Calu3 (cell line): ENCODE data around the gene ZC3H7B. TPM values are rescaled to one million over a fixed set of nuclear protein-coding genes. Genes with fewer than 3 reads are reported as not detected.
A peak's percentile ranks its signal among the peaks of the same experiment; 100 is the strongest.

Experiments
- BruUV-seq: library from RNA; stranded (reverse); fragments of 400-500 nt; replicated peaks from 2 replicates; lab custom pipeline; 2021; lab: Mats Ljungman, UMichigan
- CTCF ChIA-PET: fragments of 300-600 bp; sonication (Branson Sonifier 250); formaldehyde crosslinking; loops from one replicate; lab custom pipeline; 2022; ENCODE audit warnings: antibody characterized with exemption; lab: Charles Lee
- DNase-seq: peaks from one replicate; pipeline ENCODE4 v3.0.0; 2022
- H3K27ac Mint-ChIP-seq: one replicate; pipeline ENCODE4 v1.8.0; 2022; ENCODE audit warnings: mixed read lengths; ENCODE audit not compliant: unreplicated experiment
- H3K27me3 Mint-ChIP-seq: one replicate; pipeline ENCODE4 v1.8.0; 2022; ENCODE audit warnings: mixed read lengths; ENCODE audit not compliant: unreplicated experiment
- H3K36me3 Mint-ChIP-seq: one replicate; pipeline ENCODE4 v1.8.0; 2022; ENCODE audit warnings: mild to moderate bottlenecking, moderate library complexity, mixed read lengths; ENCODE audit not compliant: insufficient read depth, unreplicated experiment
- H3K4me1 Mint-ChIP-seq: one replicate; pipeline ENCODE4 v1.8.0; 2022; ENCODE audit warnings: mild to moderate bottlenecking, low read depth, mixed read lengths; ENCODE audit not compliant: unreplicated experiment
- H3K4me3 Mint-ChIP-seq: one replicate; pipeline ENCODE4 v1.8.0; 2022; ENCODE audit warnings: mild to moderate bottlenecking, low read depth, moderate library complexity, mixed read lengths; ENCODE audit not compliant: unreplicated experiment
- H3K9me3 Mint-ChIP-seq: one replicate; pipeline ENCODE4 v1.8.0; 2022; ENCODE audit warnings: low read depth, mixed read lengths; ENCODE audit not compliant: unreplicated experiment
- CTCF ChIP-seq: fragments of 200-600 bp; IDR thresholded peaks from one replicate; pipeline ENCODE4 v1.8.0; 2022; ENCODE audit warnings: antibody characterized with exemption; ENCODE audit not compliant: unreplicated experiment
- intact Hi-C: fragments of 100-400 bp; cut with micrococcal nuclease; formaldehyde crosslinking; loops from one replicate; pipeline ENCODE4 v1.10.0; 2022; ENCODE audit not compliant: unreplicated experiment
- total RNA-seq: library from RNA; stranded (reverse); gene quantifications from 2 replicates; pipeline ENCODE4 v1.2.3, GENCODE V29; 2022

ZC3H7B gene
- total RNA-seq, 1 experiment from 2014 or later = 53.5 TPM

GRCh38 chr22:41357191-41357590, 55.9 kb downstream of the ZC3H7B start:
- Mint-ChIP-seq H3K4me3 (no peak overlapping the region), H3K27me3 (no peaks in the 10 kb centered on the region), H3K36me3 (peaks cover 40% of the 10 kb centered on the region), H3K9me3 (no peaks in the 10 kb centered on the region), H3K4me1 (peaks cover 15% of the 10 kb centered on the region), H3K27ac (no peak overlapping the region)
- no TSS peak for BruUV-seq
- DNase-seq = no peak
- intact Hi-C loops = no loop called here
- CTCF ChIA-PET = no interaction called here
- TF ChIP-seq CTCF = no peak

GRCh38 chr22:41358927-41359326, 57.6 kb downstream of the ZC3H7B start:
- Mint-ChIP-seq H3K36me3 (peaks cover 26% of the 10 kb centered on the region), H3K27ac (no peak overlapping the region), H3K4me1 (peaks cover 15% of the 10 kb centered on the region), H3K4me3 (no peak overlapping the region), H3K27me3 (no peaks in the 10 kb centered on the region), H3K9me3 (no peaks in the 10 kb centered on the region)
- no peak for DNase-seq
- CTCF ChIA-PET = no interaction called here
- intact Hi-C loops = no loop called here
- no peak for TF ChIP-seq CTCF
- BruUV-seq = no TSS peak

GRCh38 chr22:41359376-41359775, 58.1 kb downstream of the ZC3H7B start:
- no peak overlapping the region for H3K4me3 Mint-ChIP-seq
- CTCF ChIA-PET = no interaction called here
- no peak overlapping the region for H3K27ac Mint-ChIP-seq
- H3K27me3 Mint-ChIP-seq = no peaks in the 10 kb centered on the region
- intact Hi-C loops = no loop called here
- H3K9me3 Mint-ChIP-seq = no peaks in the 10 kb centered on the region
- DNase-seq = no peak
- peaks cover 15% of the 10 kb centered on the region for H3K4me1 Mint-ChIP-seq
- BruUV-seq = TSS peak; percentile 46
- TF ChIP-seq CTCF = no peak
- peaks cover 22% of the 10 kb centered on the region for H3K36me3 Mint-ChIP-seq

- CTCF ChIA-PET = no interaction called here
- no peaks in the 10 kb centered on the region for H3K9me3 Mint-ChIP-seq
- peak; percentile 27 for DNase-seq
- no peaks in the 10 kb centered on the region for H3K27me3 Mint-ChIP-seq
- peaks cover 15% of the 10 kb centered on the region for H3K4me1 Mint-ChIP-seq
- no TSS peak for BruUV-seq
- no peak for TF ChIP-seq CTCF
- H3K27ac Mint-ChIP-seq = no peak overlapping the region
- H3K4me3 Mint-ChIP-seq = no peak overlapping the region
- intact Hi-C loops = no loop called here
- peaks cover 16% of the 10 kb centered on the region for H3K36me3 Mint-ChIP-seq
Observed at GRCh38 chr22:41360126-41360525, 58.8 kb downstream of the ZC3H7B start.
